ENCODE data around the gene MSRB3. TPM values are rescaled to one million over a fixed set of nuclear protein-coding genes. Genes with fewer than 3 reads are reported as not detected.

MSRB3 gene
- total RNA-seq, 1 donor from 2014 or later: 3.7 TPM

DNA sequence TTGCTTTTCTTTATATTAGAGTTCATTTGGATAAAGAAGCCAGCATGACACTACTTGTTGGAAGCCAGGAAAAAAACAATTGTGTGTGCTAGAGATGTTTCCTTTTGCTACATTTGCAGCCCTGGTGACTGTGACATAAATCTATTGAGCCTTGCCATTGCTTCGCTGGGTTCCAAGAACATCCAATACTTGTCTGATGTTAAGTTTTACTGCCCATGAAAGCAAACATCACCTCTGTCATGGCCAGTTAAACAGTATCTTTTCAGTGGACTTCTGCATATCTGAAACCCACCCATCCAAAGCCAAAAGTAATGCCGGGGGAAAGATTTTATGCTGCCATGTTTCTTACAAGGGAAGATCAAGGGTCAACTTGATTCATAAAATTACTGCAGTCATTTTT, 184.0 kb downstream of the MSRB3 start:
- no peak overlapping the region for H3K4me2 ChIP-seq
- no peak overlapping the region for H3K27ac ChIP-seq
- H3K36me3 ChIP-seq: no peaks in the 10 kb centered on the region
- no peak overlapping the region for H3K27ac Mint-ChIP-seq
- TF ChIP-seq, protein P1, sequence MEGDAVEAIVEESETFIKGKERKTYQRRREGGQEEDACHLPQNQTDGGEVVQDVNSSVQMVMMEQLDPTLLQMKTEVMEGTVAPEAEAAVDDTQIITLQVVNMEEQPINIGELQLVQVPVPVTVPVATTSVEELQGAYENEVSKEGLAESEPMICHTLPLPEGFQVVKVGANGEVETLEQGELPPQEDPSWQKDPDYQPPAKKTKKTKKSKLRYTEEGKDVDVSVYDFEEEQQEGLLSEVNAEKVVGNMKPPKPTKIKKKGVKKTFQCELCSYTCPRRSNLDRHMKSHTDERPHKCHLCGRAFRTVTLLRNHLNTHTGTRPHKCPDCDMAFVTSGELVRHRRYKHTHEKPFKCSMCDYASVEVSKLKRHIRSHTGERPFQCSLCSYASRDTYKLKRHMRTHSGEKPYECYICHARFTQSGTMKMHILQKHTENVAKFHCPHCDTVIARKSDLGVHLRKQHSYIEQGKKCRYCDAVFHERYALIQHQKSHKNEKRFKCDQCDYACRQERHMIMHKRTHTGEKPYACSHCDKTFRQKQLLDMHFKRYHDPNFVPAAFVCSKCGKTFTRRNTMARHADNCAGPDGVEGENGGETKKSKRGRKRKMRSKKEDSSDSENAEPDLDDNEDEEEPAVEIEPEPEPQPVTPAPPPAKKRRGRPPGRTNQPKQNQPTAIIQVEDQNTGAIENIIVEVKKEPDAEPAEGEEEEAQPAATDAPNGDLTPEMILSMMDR (IDR thresholded peaks at IDR 0.05): no peak
- TF ChIP-seq EZH2phosphoT487 (IDR thresholded peaks at IDR 0.05): no peak
- no peak for TF ChIP-seq EZH2 (IDR thresholded peaks at IDR 0.05)
- no peaks in the 10 kb centered on the region for H4K20me1 ChIP-seq (ENCODE audit: low read depth)
- no peaks in the 10 kb centered on the region for H3K9me3 ChIP-seq (ENCODE audit: low read depth)
- no peaks in the 10 kb centered on the region for H3K79me2 ChIP-seq (ENCODE audit: low read depth)
- H3K9ac ChIP-seq: no peak overlapping the region
- H2AFZ ChIP-seq (replicated peaks): no peak overlapping the region
- H3K36me3 Mint-ChIP-seq: peaks cover 6% of the 10 kb centered on the region
- H3K27me3 Mint-ChIP-seq (ENCODE audit: insufficient read depth, low read depth): no peaks in the 10 kb centered on the region
- H3K27me3 ChIP-seq: no peaks in the 10 kb centered on the region
- DNase-seq (ENCODE audit: low spot score): no peak
- no peaks in the 10 kb centered on the region for H3F3A ChIP-seq (ENCODE audit: low read depth)
- H3K4me3 Mint-ChIP-seq: no peak overlapping the region
- peaks cover 14% of the 10 kb centered on the region for H3K4me1 ChIP-seq
- peaks cover 4% of the 10 kb centered on the region for H3K4me1 Mint-ChIP-seq
- no peak overlapping the region for H3K4me3 ChIP-seq
- H3K9me3 Mint-ChIP-seq: no peaks in the 10 kb centered on the region

DNA sequence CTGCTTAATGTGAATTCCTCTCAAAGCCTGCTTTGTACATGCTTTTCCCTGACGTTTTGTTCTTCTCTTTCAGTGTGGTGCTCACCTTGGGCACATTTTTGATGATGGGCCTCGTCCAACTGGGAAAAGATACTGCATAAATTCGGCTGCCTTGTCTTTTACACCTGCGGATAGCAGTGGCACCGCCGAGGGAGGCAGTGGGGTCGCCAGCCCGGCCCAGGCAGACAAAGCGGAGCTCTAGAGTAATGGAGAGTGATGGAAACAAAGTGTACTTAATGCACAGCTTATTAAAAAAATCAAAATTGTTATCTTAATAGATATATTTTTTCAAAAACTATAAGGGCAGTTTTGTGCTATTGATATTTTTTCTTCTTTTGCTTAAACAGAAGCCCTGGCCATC, 184.6 kb downstream of the MSRB3 start:
- Histone ChIP-seq H3K36me3 (no peaks in the 10 kb centered on the region), H3K79me2 (ENCODE audit: low read depth) (no peaks in the 10 kb centered on the region), H3K4me3 (no peak overlapping the region), H3K9ac (no peak overlapping the region), H3K27ac (no peak overlapping the region), H3K4me1 (peaks cover 14% of the 10 kb centered on the region), H2AFZ (replicated peaks) (no peak overlapping the region), H3F3A (ENCODE audit: low read depth) (no peaks in the 10 kb centered on the region), H3K9me3 (ENCODE audit: low read depth) (no peaks in the 10 kb centered on the region), H4K20me1 (ENCODE audit: low read depth) (no peaks in the 10 kb centered on the region), H3K27me3 (no peaks in the 10 kb centered on the region), H3K4me2 (no peak overlapping the region)
- DNase-seq (ENCODE audit: low spot score): no peak
- Mint-ChIP-seq H3K27me3 (ENCODE audit: insufficient read depth, low read depth) (no peaks in the 10 kb centered on the region), H3K36me3 (peaks cover 6% of the 10 kb centered on the region), H3K9me3 (no peaks in the 10 kb centered on the region), H3K4me3 (no peak overlapping the region), H3K4me1 (peaks cover 4% of the 10 kb centered on the region), H3K27ac (no peak overlapping the region)
- TF ChIP-seq, protein P1 (IDR thresholded peaks at IDR 0.05): no peak
- TF ChIP-seq EZH2phosphoT487 (IDR thresholded peaks at IDR 0.05): no peak
- no peak for TF ChIP-seq EZH2 (IDR thresholded peaks at IDR 0.05)

DNA sequence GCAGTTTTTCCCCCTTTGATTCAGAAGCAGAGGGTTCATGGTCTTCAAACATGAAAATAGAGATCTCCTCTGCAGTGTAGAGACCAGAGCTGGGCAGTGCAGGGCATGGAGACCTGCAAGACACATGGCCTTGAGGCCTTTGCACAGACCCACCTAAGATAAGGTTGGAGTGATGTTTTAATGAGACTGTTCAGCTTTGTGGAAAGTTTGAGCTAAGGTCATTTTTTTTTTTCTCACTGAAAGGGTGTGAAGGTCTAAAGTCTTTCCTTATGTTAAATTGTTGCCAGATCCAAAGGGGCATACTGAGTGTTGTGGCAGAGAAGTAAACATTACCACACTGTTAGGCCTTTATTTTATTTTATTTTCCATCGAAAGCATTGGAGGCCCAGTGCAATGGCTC, 185.1 kb downstream of the MSRB3 start:
- H3K4me2 ChIP-seq: no peak overlapping the region
- no peak overlapping the region for H2AFZ ChIP-seq (replicated peaks)
- no peaks in the 10 kb centered on the region for H3K27me3 ChIP-seq
- TF ChIP-seq EZH2phosphoT487 (IDR thresholded peaks at IDR 0.05): no peak
- TF ChIP-seq EZH2 (IDR thresholded peaks at IDR 0.05): no peak
- TF ChIP-seq, protein P1 (IDR thresholded peaks at IDR 0.05): no peak
- peaks cover 6% of the 10 kb centered on the region for H3K36me3 Mint-ChIP-seq
- no peaks in the 10 kb centered on the region for H3K9me3 ChIP-seq (ENCODE audit: low read depth)
- peaks cover 4% of the 10 kb centered on the region for H3K4me1 Mint-ChIP-seq
- no peak overlapping the region for H3K27ac ChIP-seq
- H3K36me3 ChIP-seq: no peaks in the 10 kb centered on the region
- H3K4me3 ChIP-seq: no peak overlapping the region
- no peak overlapping the region for H3K4me3 Mint-ChIP-seq
- H4K20me1 ChIP-seq (ENCODE audit: low read depth): no peaks in the 10 kb centered on the region
- DNase-seq (ENCODE audit: low spot score): no peak
- H3K79me2 ChIP-seq (ENCODE audit: low read depth): no peaks in the 10 kb centered on the region
- no peak overlapping the region for H3K9ac ChIP-seq
- H3K27ac Mint-ChIP-seq: no peak overlapping the region
- no peaks in the 10 kb centered on the region for H3K9me3 Mint-ChIP-seq
- no peaks in the 10 kb centered on the region for H3K27me3 Mint-ChIP-seq (ENCODE audit: insufficient read depth, low read depth)
- no peaks in the 10 kb centered on the region for H3F3A ChIP-seq (ENCODE audit: low read depth)
- H3K4me1 ChIP-seq: peaks cover 14% of the 10 kb centered on the region
